Fibroblast of upper back skin (primary cell): ENCODE data around the gene TRAK2.
A peak's percentile ranks its signal among the peaks of the same experiment; 100 is the strongest.
"Not testable (repeated sequence)": the region's sequence is repeated elsewhere in the genome, so short reads cannot be mapped to it uniquely, and the experiment has no call there.

Experiments used
- DNase-seq: peaks from one replicate; pipeline ENCODE4 v3.0.0-alpha.2; 2013

Gene TRAK2

DNA sequence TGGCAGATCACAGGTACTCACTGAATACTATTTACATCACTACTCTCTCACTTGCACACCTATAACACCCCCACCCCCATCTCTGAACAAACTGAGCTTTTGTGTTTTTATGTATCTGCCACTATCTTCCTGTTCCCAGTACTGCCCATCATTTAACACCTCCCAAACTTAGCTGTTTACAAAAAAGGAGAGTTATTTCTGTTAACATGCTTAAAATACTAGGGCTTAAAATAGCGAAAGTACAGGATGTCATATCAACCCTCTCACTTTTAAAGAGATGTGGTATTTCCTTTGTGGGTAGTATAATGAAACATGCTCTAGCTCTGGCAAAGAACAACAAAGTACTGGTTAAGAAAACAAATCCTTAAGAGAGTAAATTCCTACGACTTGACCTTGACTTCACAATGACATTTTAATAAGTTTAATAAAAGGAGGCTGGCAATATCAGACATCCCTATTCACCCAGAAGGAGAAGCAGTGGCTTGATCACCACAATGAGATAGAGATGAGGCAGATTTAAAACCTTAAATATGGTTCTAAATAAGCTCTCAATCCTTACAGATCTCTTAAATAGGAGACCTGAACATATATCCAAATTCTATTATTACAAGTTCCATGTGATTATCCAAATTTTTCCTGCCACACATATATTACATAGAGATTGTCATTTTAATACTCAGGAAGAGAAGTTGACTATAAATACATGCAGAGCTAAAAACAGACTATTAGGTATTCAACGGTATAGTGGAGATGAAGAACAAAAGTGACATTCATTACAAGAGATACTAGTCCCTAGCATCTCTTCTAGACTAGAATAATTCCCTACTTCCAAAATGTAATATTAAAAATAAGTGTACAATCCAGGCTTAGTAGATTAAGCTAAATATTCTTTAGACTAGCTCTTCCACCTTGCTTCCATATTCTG is 36.9 kb downstream of the TRAK2 start:
- DNase-seq, result peak; percentile 43

DNA sequence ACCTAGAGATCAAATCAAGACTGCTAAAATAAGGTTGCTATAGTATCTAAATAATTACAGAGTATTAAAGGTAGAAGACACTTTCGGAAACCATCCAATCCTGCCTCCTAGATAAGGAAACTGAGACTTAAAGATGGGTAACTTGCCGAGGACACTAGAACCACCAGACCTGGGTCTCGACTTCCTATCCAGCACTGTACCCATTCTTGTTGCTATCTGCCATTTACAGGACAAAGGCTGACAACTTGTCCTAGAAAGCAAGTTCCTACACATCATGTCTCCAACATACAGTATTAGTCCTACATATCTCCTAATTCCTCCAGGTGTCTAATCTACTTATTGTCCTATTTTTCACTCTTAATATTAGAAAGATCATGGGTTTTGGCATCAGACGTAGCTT is 37.7 kb downstream of the TRAK2 start:
- no peak for DNase-seq

DNA sequence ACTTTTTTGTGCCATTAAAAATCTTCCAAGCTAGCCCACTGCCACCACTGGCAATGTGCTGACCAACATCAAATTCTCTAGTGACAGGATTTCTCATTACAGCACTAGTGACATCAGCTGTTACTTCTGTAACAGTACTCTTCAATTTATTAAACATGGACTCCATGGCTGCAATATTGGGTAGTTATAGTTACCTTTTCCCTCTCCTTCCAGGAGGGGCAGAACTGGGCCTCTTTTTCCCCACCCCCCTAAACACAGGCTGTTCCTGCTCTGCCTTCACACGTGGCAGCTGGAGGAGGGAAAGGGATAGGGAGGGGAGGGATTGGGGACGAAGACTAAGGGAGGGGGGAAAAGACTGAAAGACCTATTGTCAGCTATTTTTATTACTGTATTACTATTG is 38.1 kb downstream of the TRAK2 start:
- no peak for DNase-seq

DNA sequence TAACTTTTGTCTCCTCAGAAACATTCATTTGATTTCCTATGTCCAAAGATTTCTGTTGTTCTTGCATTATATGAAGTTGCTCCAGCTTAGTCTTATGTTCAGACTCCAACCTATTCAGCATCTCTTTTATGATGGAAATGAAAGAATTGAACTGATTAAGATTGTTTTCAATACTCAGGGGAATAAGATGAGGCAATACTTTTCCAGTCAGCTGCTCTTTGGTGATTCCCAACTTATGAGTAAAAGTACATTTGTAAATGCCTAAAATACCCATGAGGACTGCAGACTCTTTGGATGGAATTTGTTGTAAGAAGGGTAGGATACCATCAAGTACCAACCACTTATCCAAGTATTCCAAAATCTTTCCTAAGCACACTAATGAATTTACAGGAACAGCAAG is 39.8 kb downstream of the TRAK2 start:
- DNase-seq, result peak; percentile 81

DNA sequence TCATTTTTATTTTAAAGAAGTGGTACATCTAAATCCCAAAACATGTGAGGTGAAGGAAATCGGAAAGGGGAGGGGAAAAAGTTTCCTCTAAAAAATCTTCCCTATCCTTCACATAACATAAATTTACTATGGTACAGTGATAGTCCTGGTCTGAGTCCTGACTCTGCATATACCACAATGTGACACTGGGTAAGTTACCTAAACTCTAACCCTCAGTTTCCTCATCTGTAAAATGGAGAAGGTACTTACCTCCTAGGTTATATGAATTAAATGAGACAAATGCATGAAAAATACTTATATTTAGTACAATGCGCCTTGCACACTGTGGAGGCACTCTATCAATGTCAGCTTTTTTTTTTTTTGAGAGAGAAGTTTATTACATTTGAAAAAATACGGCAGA is 42.3 kb downstream of the TRAK2 start:
- no peak for DNase-seq

DNA sequence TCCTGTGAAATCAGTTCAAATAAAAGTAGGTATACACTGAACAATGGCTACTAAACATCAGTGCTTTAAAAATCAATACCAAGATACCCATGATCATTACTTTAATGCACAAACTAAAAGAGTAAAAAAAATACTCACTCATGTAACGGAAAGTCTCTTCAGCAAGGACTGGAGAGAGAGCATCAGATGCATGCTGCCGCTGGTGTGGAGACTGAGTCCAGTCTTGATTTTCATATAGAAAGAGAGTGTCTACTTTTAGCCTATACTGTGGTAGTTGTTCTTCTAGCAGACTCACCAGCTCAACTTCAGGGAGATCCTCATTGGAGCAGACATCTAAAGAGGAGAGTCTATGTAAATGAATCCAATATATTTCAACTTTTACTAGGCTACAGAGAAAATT is 44.0 kb downstream of the TRAK2 start:
- peak; percentile 14 for DNase-seq

DNA sequence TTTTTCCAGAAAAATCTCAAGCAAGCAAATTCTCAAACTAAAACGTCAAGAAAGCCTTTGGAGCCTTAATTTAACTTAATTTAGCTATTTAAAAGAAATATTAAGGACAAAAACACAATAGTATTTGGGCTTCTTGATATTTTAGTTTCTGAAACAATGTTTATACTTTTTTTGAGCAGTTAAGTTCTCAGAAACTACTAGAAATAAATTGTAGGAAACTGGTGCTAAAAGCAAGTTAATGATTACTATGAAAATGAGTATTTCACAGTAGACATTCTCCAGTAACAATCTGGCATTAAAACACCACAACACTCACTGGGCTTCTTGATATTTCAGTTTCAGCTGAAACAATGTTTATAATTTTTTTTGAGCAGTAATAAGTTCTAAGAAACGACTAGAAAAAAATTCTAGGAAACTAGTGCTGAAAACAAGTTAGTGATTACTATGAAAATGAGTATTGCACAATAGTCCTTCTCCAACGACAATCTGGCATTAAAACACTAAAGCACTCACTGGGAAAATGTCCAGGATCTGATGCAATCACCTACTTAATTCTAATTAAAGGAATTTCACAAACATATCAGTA is 45.1 kb downstream of the TRAK2 start:
- DNase-seq, result peak; percentile 86

DNA sequence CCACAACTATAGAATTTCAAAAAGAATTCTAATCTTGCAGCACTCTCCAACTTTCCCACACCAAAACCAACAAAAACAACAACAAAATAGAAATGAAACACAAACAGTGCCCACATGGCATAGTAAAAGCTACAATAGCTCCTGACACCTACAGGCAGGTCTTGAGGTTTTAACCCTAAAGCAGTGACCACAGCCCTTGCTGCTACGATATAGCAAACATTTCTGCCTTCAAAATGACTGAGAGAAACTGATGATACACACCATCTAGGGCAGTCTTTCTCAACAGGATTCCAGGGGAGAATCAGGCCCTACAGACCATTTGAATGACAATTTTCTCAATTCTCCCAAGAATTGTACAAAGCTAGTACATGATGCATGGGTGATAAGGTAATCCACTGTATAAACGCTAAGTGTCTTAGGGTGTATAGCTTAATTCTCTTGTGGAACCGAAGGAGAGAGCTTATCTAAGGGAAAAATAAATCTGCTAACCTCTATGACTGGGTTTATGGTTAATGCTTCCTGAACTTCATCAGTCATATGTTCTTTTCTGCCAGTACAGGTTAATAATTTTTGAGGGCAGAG is 46.5 kb downstream of the TRAK2 start:
- no peak for DNase-seq

DNA sequence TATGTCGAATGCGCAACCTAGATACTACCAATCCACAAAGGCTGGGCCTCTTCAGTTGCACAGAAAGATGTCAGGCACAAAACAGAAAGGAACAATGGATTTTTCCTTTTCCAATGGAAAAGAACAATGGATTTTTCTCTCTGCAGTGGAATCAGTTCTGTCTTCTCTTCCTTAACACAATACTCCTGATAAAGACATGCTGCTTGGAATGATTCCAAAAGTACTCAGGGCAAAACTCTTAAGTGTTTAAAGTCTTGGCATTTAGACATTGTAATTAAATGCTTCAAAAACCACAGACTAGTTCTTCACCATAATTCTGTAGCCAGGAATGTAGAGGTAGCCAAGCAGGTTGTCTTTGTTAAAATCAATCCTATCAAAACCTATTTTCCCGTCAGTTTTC is 47.4 kb downstream of the TRAK2 start:
- DNase-seq, result peak; percentile 78

DNA sequence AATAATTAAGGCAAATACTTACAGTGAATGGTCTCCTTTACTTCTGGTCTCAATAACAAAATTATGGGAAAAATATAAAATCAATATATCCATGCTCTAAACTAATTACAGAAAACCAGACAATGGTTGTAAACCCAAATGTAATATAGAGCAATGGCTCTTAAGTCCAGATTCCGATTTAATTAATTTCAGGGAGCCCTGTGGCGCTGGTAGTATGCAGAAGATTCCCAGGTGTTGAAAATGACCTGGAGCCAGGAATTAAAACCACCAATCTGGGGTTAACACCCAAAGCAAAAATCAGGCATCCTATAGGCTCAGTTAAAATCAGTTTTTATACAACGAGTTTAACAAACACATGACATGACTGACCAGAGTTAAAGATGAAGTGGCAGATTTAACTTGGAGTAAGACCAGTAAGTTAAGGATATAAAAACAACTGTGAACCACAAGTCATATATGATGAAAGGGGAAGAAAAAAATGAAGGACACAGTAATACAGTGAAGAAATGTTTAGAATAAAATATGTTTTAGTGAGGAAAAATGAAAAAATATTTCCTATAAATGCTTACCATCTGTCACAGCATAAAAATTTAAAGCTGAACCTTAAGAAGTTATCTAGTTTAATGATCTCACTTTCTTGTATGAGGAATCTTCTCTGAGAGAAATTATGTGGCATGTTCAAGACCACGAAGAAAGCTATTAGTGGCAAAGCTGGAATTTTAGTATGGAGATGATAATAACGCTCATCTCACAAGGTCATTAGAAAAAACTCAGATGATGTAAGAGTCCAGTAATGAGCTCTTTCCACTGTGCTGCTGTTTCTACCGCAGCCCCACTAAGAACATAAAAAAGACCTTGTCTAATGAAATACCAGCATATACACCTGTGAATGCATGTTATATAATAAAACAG is 48.4 kb downstream of the TRAK2 start:
- peak; percentile 92 for DNase-seq

DNA sequence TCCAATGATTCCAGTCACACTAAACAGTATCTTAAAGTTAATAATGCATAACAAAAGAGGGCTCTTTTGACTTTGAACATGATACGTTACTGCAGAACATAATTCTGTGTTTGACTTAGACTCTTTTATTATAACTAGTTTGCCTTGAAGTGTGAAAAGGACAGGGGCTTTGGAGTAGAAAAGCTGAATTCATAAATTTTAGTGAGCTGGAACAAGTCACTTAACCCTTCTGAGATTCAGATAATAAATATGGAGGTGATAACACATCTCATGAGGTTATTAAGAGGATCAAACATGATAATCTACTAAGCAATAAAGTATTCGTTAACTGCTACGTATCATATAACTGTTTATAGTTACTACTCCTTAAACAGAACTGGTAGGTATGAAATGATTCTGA is 49.4 kb downstream of the TRAK2 start:
- DNase-seq, result no peak

DNA sequence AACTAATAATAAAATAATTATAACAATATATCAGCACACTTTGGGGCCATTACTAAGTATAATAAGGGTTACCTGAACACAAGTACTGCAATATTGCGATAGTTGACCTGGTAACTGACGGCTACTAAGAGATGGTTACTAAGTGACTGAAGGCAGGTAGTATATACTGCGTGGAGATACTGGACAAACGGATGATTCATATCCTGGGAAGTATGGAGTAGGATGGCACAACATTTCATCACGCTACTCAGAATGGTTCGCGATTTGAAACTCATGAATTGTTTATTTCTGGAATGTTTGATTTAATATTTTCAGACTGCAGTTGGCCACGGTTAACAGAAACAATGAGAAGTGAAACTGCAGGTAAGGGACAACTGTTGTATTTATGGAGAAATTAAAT is 54.7 kb downstream of the TRAK2 start:
- peak; percentile 22 for DNase-seq

DNA sequence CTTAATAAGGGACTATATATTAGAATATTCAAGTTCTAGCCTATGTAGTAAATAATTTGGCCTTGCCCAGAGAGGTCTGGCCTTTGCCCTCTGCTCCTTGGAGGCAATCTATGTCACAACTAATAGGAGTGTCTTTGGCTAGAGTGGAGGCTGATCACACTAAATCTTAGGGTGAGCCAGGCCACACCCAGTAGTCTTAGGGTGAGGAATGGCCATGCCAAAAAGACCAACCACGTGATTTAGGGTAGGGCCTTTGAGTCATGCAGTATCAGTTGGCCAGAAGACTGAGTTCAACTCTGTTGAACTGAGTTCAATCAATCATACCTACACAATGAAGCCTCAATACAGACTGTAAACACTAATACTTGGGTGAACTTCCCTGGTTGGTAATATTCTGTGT is 68.1 kb downstream of the TRAK2 start:
- DNase-seq, result no peak

DNA sequence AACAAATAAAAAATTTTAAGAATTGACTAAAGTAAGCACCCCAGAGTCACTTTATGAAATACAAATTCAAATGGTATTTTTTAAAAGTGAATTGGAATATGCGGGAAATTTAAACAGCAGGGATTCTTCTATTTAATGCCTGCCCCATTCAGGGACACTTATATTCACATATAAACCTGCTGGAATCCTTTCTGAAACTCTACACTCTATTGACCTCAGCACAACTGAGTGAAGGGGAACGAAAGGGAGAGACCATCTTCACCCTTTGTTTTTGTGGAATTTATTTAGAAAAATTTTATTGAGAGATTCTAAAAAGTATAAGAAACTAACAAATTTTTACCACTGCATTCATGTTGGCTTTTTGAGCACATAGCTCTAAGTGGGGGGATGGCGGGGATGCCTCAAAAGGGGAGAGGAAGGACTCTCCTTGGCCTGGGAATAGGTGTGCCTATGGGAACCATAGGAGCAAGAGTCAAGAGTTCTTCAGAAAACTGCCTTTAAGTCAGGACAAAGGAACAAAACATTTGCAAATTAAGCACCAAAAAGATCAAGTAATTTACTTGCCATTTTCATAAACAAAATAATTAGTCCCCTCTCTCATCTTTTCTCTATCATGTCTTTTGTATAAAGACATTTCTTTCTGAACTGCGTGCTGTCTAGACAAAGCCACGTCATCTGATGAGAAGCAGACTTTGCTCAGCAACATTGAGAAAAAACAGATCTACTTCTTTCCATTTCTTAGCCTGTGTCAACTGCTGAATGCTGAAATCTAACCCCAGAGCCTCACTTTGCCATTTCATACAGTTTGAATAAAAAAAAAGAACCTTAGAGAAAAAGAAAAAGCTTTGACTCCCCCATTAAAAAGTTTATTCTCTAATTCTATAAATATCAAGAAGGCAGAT is 72.5 kb downstream of the TRAK2 start:
- DNase-seq, result peak; percentile 54

DNA sequence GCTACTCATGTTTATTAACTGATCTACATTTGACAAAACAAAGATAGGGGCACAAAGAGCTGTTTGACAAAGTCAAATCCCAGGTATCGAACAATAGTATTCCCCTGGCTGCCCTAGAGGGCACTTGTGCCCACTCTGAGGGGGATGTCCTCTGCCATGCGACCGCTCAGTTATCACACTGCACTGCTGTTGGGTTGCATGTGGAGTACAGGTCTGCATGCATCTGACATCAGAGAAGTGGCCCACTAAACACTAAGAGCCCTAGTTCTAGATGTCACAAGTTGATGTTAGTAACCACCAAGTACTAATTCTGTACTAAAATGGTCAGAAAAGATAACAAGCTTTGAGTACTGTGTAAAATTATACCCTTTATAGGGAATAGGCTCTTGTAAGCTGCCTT is 74.0 kb downstream of the TRAK2 start:
- DNase-seq, result no peak

DNA sequence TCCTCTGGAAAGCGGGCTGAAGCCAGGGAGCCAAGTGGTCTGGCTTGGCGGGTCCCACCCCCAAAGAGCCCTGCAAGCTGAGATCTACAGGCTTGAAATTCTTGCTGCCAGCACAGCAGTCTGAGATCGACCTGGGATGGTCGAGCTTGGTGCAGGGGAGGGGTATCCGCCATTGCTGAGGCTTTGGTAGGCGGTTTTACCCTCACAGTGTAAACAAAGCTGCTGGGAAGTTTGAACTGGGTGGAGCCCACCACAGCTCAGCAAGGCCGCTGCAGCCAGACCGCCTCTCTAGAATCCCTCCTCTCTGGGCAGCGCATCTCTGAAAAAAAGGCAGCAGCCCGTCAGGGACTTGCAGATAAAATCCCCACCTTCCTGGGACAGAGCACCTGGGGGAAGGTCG is 81.5 kb downstream of the TRAK2 start:
- DNase-seq, result no peak

DNA sequence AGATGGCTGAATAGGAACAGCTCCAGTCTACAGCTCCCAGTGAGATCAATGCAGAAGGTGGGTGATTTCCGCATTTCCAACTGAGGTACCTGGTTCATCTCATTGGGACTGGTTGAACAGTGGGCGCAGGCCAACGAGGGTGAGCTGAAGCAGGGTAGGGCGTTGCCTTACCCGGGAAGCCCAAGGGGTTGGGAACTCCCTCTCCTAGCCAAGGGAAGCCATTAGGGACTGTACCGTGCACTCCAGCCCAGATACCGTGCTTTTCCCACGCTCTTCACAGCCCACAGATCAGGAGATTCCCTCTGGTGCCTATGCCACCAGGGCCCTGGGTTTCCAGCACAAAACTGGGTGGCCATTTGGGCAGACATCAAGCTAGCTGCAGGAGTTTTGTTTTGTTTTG is 81.9 kb downstream of the TRAK2 start:
- DNase-seq, result not testable (repeated sequence)

DNA sequence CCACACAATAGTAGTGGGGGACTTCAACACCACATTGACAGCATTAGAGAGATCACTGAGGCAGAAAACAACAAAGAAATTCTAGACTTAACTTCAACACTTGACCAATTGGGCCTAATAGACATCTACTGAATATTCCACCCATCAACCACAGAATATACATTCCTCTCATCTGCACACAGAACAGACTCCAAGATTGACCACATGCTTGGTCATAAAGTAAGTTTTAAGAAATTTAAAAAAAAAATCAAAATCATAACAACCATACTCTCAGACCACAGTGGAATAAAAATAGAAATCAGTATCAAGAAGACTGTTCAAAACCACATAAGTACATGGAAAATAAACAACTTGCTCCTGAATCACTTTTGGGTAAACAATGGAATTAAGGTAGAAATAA is 85.1 kb downstream of the TRAK2 start:
- DNase-seq, result no peak

DNA sequence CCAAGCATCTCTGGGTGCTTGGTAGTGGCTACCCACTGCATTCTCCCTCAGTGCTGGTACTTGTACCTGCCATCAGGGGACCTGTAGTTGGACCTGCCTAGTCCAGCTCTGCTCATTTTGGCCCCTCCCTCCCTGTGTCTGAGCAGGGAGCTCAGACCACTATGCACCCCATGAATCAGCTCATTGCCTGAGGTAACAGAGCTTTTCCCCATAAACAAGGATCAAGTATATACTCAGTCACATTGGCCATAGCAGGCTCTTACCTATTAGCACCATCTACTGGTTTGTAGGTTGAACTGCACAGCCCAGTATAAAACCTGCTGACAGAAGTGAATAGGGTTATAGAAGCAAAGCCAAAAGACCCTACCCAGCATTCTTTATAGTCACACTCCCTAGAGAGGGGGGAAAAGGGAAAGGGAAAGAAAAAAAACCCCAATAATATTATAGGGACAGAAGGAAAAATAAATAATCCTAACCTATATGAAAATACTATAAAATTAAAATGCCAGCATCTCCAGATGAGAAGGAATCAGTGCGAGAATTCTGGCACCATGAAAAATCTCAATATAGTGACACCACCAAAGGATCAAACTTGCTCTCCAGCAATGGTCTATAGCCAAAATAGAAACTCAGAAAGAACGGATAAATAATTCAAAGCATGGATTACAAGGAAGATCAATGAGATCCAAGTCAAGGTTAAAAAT is 87.2 kb downstream of the TRAK2 start:
- peak; percentile 55 for DNase-seq

DNA sequence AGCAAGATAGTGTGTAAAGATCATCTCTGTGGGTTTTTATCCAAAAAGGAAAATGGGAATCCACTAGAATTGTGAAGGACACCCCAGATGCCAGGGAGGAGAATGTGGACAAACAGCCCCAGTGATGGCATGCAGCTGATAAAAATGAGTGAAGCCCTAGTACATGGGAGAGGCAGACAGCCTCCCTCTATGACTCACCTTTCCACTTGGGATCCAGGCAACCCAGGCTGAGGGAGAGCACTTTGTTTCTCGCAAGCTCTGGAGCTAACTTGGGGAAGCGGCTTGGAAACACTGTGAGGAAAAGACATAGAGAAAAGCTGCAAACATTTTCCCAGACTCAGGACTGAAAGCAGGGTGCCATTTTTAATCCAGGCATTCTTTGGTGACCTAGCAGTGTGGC is 88.9 kb downstream of the TRAK2 start:
- DNase-seq, result no peak

DNA sequence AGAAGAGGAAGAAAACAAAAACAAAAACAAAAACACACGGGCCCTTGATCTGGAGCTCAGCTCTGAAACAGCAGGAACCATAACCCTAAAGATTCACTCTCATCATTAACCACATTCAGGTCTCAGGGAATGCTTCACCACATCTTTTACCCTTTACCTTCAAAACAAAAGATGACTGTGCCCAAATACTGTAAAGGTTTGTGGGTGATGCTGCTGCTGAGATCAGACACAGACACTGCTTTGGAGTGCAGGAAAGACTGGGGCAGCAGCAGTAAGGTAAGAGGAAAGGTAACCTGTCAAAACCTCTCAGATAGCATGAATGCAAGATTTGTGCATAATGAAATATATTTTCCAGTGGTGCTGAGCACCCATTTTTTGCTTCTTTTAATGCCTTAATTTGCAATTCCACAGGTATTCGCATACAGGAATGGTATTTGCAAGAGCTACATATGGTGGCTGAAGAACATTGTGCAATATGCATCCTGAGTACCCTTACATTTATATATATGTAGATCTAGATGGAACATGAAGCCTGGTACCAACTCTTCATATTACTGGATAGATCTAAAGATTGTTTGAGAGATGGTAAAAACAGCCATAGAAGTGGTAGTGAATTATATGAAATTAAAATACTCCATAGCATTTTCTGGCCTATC is 90.1 kb downstream of the TRAK2 start:
- DNase-seq, result no peak
